ENCODE data around the gene NEUROG1. TPM values are rescaled to one million over a fixed set of nuclear protein-coding genes. Genes with fewer than 3 reads are reported as not detected.
"Not testable (repeated sequence)": the region's sequence is repeated elsewhere in the genome, so short reads cannot be mapped to it uniquely, and the experiment has no call there.

NEUROG1 gene
- total RNA-seq, 4 donors from 2014 or later: not detected

- in situ Hi-C loops (cut with MboI; ENCODE audit: low pct_ligation_motif_present in 1 of 4, low pct_unique_long_range_greater_than_20kb in 1 of 4, low sequenced_read_pairs in 3 of 4): no loop called here
- TF ChIP-seq EP300 (IDR thresholded peaks at IDR 0.05; ENCODE audit: low read depth) (no peak), CTCF (IDR thresholded peaks at IDR 0.05) (no peak), POLR2A (IDR thresholded peaks at IDR 0.05) (no peak), POLR2AphosphoS5 (IDR thresholded peaks at IDR 0.05) (no peak)
- DNase-seq: no peak
Observed at GRCh38 chr5:135535420-135535819, 344 bp downstream of the NEUROG1 start.

GRCh38 chr5:135534609-135535419 is 950 bp downstream of the NEUROG1 start:
- Histone ChIP-seq H3K4me3 (no peak overlapping the region), H3K4me1 (peaks cover 6 to 18% (median 14%) of the 10 kb centered on the region in 4 donors), H3K36me3 (no peaks in the 10 kb centered on the region), H3K27me3 (peaks cover 100% of the 10 kb centered on the region), H3K27ac (no peak overlapping the region), H3K9me3 (no peaks in the 10 kb centered on the region)
- TF ChIP-seq POLR2AphosphoS5 (IDR thresholded peaks at IDR 0.05) (no peak), POLR2A (IDR thresholded peaks at IDR 0.05) (no peak), CTCF (IDR thresholded peaks at IDR 0.05) (no peak), EP300 (IDR thresholded peaks at IDR 0.05; ENCODE audit: low read depth) (no peak)
- intact Hi-C loops (cut with DNase I; ENCODE audit: low total_unique reads): loop anchor here (5.0 kb wide), 1 partner anchor 68 kb away; no protein-coding TSS in a partner anchor
- DNase-seq: no peak
- 0 to 10% methylated on average over 2 to 58 of the region's 61 CpGs for WGBS, 2 donors (ENCODE audit: low coverage in 1 of 2)
- in situ Hi-C loops (cut with MboI; ENCODE audit: low pct_ligation_motif_present in 1 of 4, low pct_unique_long_range_greater_than_20kb in 1 of 4, low sequenced_read_pairs in 3 of 4): no loop called here

More at GRCh38 chr5:135535420-135535819, 344 bp downstream of the NEUROG1 start:
- 1% methylated on average over 38 of the region's 44 CpGs; no CpG with 5 or more reads in 1 of the 2 donors for WGBS, 2 donors (ENCODE audit: low coverage in 1 of 2)
- Histone ChIP-seq H3K27me3 (peaks cover 98% of the 10 kb centered on the region), H3K4me1 (peaks cover 6 to 18% (median 14%) of the 10 kb centered on the region in 4 donors), H3K9me3 (no peaks in the 10 kb centered on the region), H3K36me3 (no peaks in the 10 kb centered on the region), H3K4me3 (no peak overlapping the region), H3K27ac (no peak overlapping the region)
- intact Hi-C loops (cut with DNase I; ENCODE audit: low total_unique reads): loop anchor here (5.0 kb wide), 1 partner anchor 68 kb away; no protein-coding TSS in a partner anchor

GRCh38 chr5:135533794-135534193 is 2.0 kb downstream of the NEUROG1 start:
- H3K9me3 ChIP-seq: no peaks in the 10 kb centered on the region
- peaks cover 100% of the 10 kb centered on the region for H3K27me3 ChIP-seq
- intact Hi-C loops (cut with DNase I; ENCODE audit: low total_unique reads) (no loop called here), in situ Hi-C loops (cut with MboI; ENCODE audit: low pct_ligation_motif_present in 1 of 4, low pct_unique_long_range_greater_than_20kb in 1 of 4, low sequenced_read_pairs in 3 of 4) (no loop called here)
- TF ChIP-seq POLR2A (IDR thresholded peaks at IDR 0.05): no peak
- TF ChIP-seq CTCF (IDR thresholded peaks at IDR 0.05): no peak
- no peak for TF ChIP-seq POLR2AphosphoS5 (IDR thresholded peaks at IDR 0.05)
- TF ChIP-seq EP300 (IDR thresholded peaks at IDR 0.05; ENCODE audit: low read depth): no peak
- H3K27ac ChIP-seq: no peak overlapping the region
- no peak overlapping the region for H3K4me3 ChIP-seq
- no peak for DNase-seq
- H3K36me3 ChIP-seq: no peaks in the 10 kb centered on the region
- peaks cover 6 to 18% (median 14%) of the 10 kb centered on the region in 4 donors for H3K4me1 ChIP-seq
- WGBS, 2 donors (ENCODE audit: low coverage in 1 of 2): 28 to 39% methylated on average over 3 of the region's 3 CpGs

DNA sequence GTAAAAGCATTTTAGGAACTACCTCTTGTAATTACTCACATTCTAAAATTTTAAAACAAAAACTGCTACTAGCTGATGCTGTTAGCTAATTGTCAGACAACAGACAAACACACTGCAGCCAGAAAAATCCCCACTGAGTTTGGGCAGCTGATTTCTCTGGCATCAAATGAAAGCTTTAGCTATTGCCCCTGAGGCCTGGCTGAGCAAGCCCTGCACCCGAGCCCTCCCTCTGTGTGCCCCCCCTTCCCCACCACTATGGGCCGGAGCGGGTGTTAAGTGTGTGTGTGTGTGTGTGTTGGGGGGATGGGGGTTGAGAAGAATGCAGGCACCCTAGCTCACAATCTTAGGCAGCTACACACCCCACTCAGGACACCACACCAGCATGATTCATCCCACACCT is 2.4 kb downstream of the NEUROG1 start:
- Histone ChIP-seq H3K9me3 (no peaks in the 10 kb centered on the region), H3K4me1 (peaks cover 6 to 18% (median 14%) of the 10 kb centered on the region in 4 donors), H3K36me3 (no peaks in the 10 kb centered on the region), H3K27ac (no peak overlapping the region), H3K4me3 (no peak overlapping the region), H3K27me3 (peaks cover 100% of the 10 kb centered on the region)
- in situ Hi-C loops (cut with MboI; ENCODE audit: low pct_ligation_motif_present in 1 of 4, low pct_unique_long_range_greater_than_20kb in 1 of 4, low sequenced_read_pairs in 3 of 4) (no loop called here), intact Hi-C loops (cut with DNase I; ENCODE audit: low total_unique reads) (no loop called here)
- WGBS, 2 donors (ENCODE audit: low coverage in 1 of 2): 62% methylated on average over 3 of the region's 3 CpGs; no CpG with 5 or more reads in 1 of the 2 donors
- TF ChIP-seq EP300 (IDR thresholded peaks at IDR 0.05; ENCODE audit: low read depth) (no peak), CTCF (IDR thresholded peaks at IDR 0.05) (no peak), POLR2AphosphoS5 (IDR thresholded peaks at IDR 0.05) (no peak), POLR2A (IDR thresholded peaks at IDR 0.05) (no peak)
- DNase-seq: no peak

GRCh38 chr5:135529576-135529975 is 6.2 kb downstream of the NEUROG1 start:
- H3K4me1 ChIP-seq; H3K9me3 ChIP-seq; DNase-seq; H3K27ac ChIP-seq; intact Hi-C loops (cut with DNase I; ENCODE audit: low total_unique reads); H3K36me3 ChIP-seq; H3K4me3 ChIP-seq; in situ Hi-C loops (cut with MboI; ENCODE audit: low pct_ligation_motif_present in 1 of 4, low pct_unique_long_range_greater_than_20kb in 1 of 4, low sequenced_read_pairs in 3 of 4): not testable (repeated sequence)
- H3K27me3 ChIP-seq: peaks cover 88% of the 10 kb centered on the region
- 38 to 65% methylated on average over 1 to 5 of the region's 5 CpGs for WGBS, 2 donors (ENCODE audit: low coverage in 1 of 2)

All from transverse colon (tissue), 4 donors.